Esophagus muscularis mucosa (tissue), 4 donors: ENCODE measurements around the gene CDK5. TPM values are rescaled to one million over a fixed set of nuclear protein-coding genes. Genes with fewer than 3 reads are reported as not detected.
"Not testable (repeated sequence)": the region's sequence is repeated elsewhere in the genome, so short reads cannot be mapped to it uniquely, and the experiment has no call there.

Source experiments
- DNase-seq: peaks from one replicate; pipeline ENCODE4 v3.0.0-alpha.2; 2017; ENCODE audit errors: extremely low spot score
- H3K27ac ChIP-seq, 4 donors: fragments of 200-600 bp; sonication (generic); replicated peaks in 1 of 4; 1 replicate in 3 of 4; 2 replicates in 1 of 4; pipeline ENCODE4 v1.5.1; 2016 to 2019; ENCODE audit warnings: mild to moderate bottlenecking in 1 of 4
- H3K27me3 ChIP-seq, 4 donors: fragments of 200-600 bp; sonication (generic); one replicate each; pipeline versions ENCODE4 v1.5.1 to v1.6.0; 2016 to 2019
- H3K36me3 ChIP-seq, 4 donors: fragments of 200-600 bp; sonication (generic); one replicate each; pipeline ENCODE4 v1.5.1; 2016 to 2019
- H3K4me1 ChIP-seq, 4 donors: fragments of 200-600 bp; sonication (generic); one replicate each; pipeline ENCODE4 v1.5.1; 2016 to 2019
- H3K4me3 ChIP-seq, 4 donors: fragments of 200-600 bp; sonication (generic); 1 replicate in 2 of 4; 2 replicates in 2 of 4; pipeline ENCODE4 v1.5.1; 2016 to 2019; ENCODE audit warnings: mild to moderate bottlenecking in 4 of 4, moderate library complexity in 1 of 4
- H3K9me3 ChIP-seq, 4 donors: fragments of 200-600 bp; sonication (generic); 1 replicate in 3 of 4; 2 replicates in 1 of 4; pipeline ENCODE4 v1.5.1; 2016 to 2019
- CTCF ChIP-seq, 3 experiments: fragments of 200-600 bp in 2 of 3; fragments of 450-650 bp in 1 of 3; sonication (generic) in 2 of 3; IDR thresholded peaks; one replicate each; pipeline ENCODE4 v1.5.1; 2017 to 2019; ENCODE audit warnings: antibody characterized with exemption in 3 of 3, mild to moderate bottlenecking in 2 of 3, moderate library complexity in 1 of 3
- EP300 ChIP-seq: sonication (generic); formaldehyde crosslinking; IDR thresholded peaks from one replicate; pipeline ENCODE4 v1.6.1; 2017; ENCODE audit warnings: antibody characterized with exemption
- POLR2A ChIP-seq: fragments of 450-650 bp; IDR thresholded peaks from one replicate; pipeline ENCODE4 v1.6.1; 2017; ENCODE audit warnings: antibody characterized with exemption, moderate library complexity, mild to moderate bottlenecking, low read depth
- POLR2AphosphoS5 ChIP-seq, 2 donors: sonication (generic); formaldehyde crosslinking; IDR thresholded peaks; one replicate each; pipeline ENCODE4 v1.6.1; 2017; ENCODE audit warnings: antibody characterized with exemption in 2 of 2
- WGBS: methylation state at CpG from one replicate; pipeline ENCODE4 v1.1.5; 2018; 5-methylcytosine and 5-hydroxymethylcytosine counted together
- intact Hi-C: fragments of 100-400 bp; cut with DNase I; formaldehyde crosslinking; loops from one replicate; pipeline ENCODE4 v1.15.1; 2023
- total RNA-seq, 4 donors: library from RNA; depleted of rRNA; stranded (reverse); fragments of >200 nt; gene quantifications; one replicate each; pipeline versions ENCODE4 v1.1.0 to v1.2.1, GENCODE V29; 2016

The CDK5 gene
- total RNA-seq, 4 donors from 2014 or later, result 5.3 to 10.4 (median 9.7) TPM

- intact Hi-C loops, result no loop called here
- no peak for DNase-seq
- Histone ChIP-seq H3K36me3 (peaks cover 0 to 62% (median 51%) of the 10 kb centered on the region in 4 donors), H3K27ac (no peak overlapping the region), H3K4me1 (peaks cover 8 to 25% (median 21%) of the 10 kb centered on the region in 4 donors), H3K9me3 (no peaks in the 10 kb centered on the region), H3K27me3 (no peaks in the 10 kb centered on the region), H3K4me3 (no peak overlapping the region)
- 98% methylated on average over 7 of the region's 20 CpGs for WGBS
- TF ChIP-seq CTCF (IDR thresholded peaks at IDR 0.05), result no peak
Observed at GRCh38 chr7:151043959-151044358, 13.7 kb downstream of the CDK5 start.

- H3K4me1 ChIP-seq, result peaks cover 13 to 30% (median 26%) of the 10 kb centered on the region in 4 donors
- WGBS, result 91% methylated on average over 10 of the region's 10 CpGs
- H3K4me3 ChIP-seq, H3K9me3 ChIP-seq, H3K27ac ChIP-seq, H3K27me3 ChIP-seq, intact Hi-C loops, DNase-seq: not testable (repeated sequence)
- peaks cover 0 to 62% (median 51%) of the 10 kb centered on the region in 4 donors for H3K36me3 ChIP-seq
Observed at GRCh38 chr7:151043449-151043848, 14.2 kb downstream of the CDK5 start.

GRCh38 chr7:151040616-151041375 is 16.9 kb downstream of the CDK5 start:
- intact Hi-C loops, result no loop called here
- Histone ChIP-seq H3K4me3 (no peak overlapping the region), H3K4me1 (peaks cover 14 to 18% (median 17%) of the 10 kb centered on the region in 4 donors), H3K27ac (no peak overlapping the region), H3K27me3 (no peaks in the 10 kb centered on the region), H3K9me3 (no peaks in the 10 kb centered on the region), H3K36me3 (peaks cover 14 to 78% (median 66%) of the 10 kb centered on the region in 4 donors)
- TF ChIP-seq CTCF (IDR thresholded peaks at IDR 0.05) (no peak), POLR2AphosphoS5 (IDR thresholded peaks at IDR 0.05) (no peak), POLR2A (no peak)
- 86% methylated on average over 15 of the region's 30 CpGs for WGBS
- no peak for DNase-seq

GRCh38 chr7:151039850-151040548 is 17.7 kb downstream of the CDK5 start:
- DNase-seq, result no peak
- intact Hi-C loops, result no loop called here
- no peak for TF ChIP-seq EP300
- no peak for TF ChIP-seq POLR2AphosphoS5 (IDR thresholded peaks at IDR 0.05)
- TF ChIP-seq CTCF (IDR thresholded peaks at IDR 0.05), result no peak
- TF ChIP-seq POLR2A, result no peak
- no peaks in the 10 kb centered on the region for H3K9me3 ChIP-seq
- H3K27me3 ChIP-seq, result no peaks in the 10 kb centered on the region
- no peak overlapping the region for H3K27ac ChIP-seq
- peaks cover 17 to 19% (median 18%) of the 10 kb centered on the region in 4 donors for H3K4me1 ChIP-seq
- 74% methylated on average over 18 of the region's 18 CpGs for WGBS
- H3K4me3 ChIP-seq, result no peak overlapping the region
- peaks cover 18 to 78% (median 64%) of the 10 kb centered on the region in 4 donors for H3K36me3 ChIP-seq

- TF ChIP-seq CTCF (IDR thresholded peaks at IDR 0.05) (no peak), POLR2A (no peak), EP300 (no peak), POLR2AphosphoS5 (IDR thresholded peaks at IDR 0.05) (peak; percentile 48 to 53)
- 36% methylated on average over 12 of the region's 12 CpGs for WGBS
- Histone ChIP-seq H3K27me3 (no peaks in the 10 kb centered on the region), H3K27ac (peak overlapping the region; percentile 22 to 50 (median 28)), H3K4me3 (no peak overlapping the region), H3K4me1 (peaks cover 17 to 19% (median 18%) of the 10 kb centered on the region in 4 donors), H3K9me3 (no peaks in the 10 kb centered on the region), H3K36me3 (peaks cover 24 to 78% (median 63%) of the 10 kb centered on the region in 4 donors)
- intact Hi-C loops, result no loop called here
- DNase-seq, result no peak
Observed at GRCh38 chr7:151038951-151039849, 18.5 kb downstream of the CDK5 start.
